H9 (cell line): ENCODE results near the gene MAP1B. TPM values are rescaled to one million over a fixed set of nuclear protein-coding genes. Genes with fewer than 3 reads are reported as not detected.

ENCODE experiments used
- DNase-seq: peaks from one replicate; pipeline ENCODE4 v3.0.0-alpha.2; 2017
- H2AFZ ChIP-seq: one replicate; pipeline ENCODE4 v1.6.1; 2013; ENCODE audit warnings: mild to moderate bottlenecking, low read length, control low read depth, moderate library complexity
- H2AK5ac ChIP-seq: 2 replicates; pipeline ENCODE4 v1.6.1; 2013; ENCODE audit warnings: low read length, control low read depth, mixed read lengths; ENCODE audit not compliant: insufficient read length
- H2BK120ac ChIP-seq: one replicate; pipeline ENCODE4 v1.6.1; 2013; ENCODE audit warnings: low read depth, mild to moderate bottlenecking, low read length, control low read depth, inconsistent platforms; ENCODE audit not compliant: poor library complexity, severe bottlenecking
- H2BK12ac ChIP-seq: 2 replicates; pipeline ENCODE4 v1.6.1; 2013; ENCODE audit warnings: low read length, control low read depth, mixed read lengths, low read depth; ENCODE audit not compliant: insufficient read length
- H2BK15ac ChIP-seq: 2 replicates; pipeline ENCODE4 v1.6.1; 2013; ENCODE audit warnings: low read depth, low read length, control low read depth
- H2BK20ac ChIP-seq: one replicate; pipeline ENCODE4 v1.6.1; 2013; ENCODE audit warnings: low read depth, mild to moderate bottlenecking, low read length, control low read depth, inconsistent platforms; ENCODE audit not compliant: poor library complexity, severe bottlenecking
- H2BK5ac ChIP-seq: 2 replicates; pipeline ENCODE4 v1.6.1; 2013; ENCODE audit warnings: low read length, control low read depth, mixed read lengths; ENCODE audit not compliant: insufficient read length
- H3K14ac ChIP-seq: 2 replicates; pipeline ENCODE4 v1.6.1; 2013; ENCODE audit warnings: low read length, control low read depth; ENCODE audit not compliant: insufficient read depth
- H3K18ac ChIP-seq: 2 replicates; pipeline ENCODE4 v1.6.1; 2013; ENCODE audit warnings: low read depth, mild to moderate bottlenecking, mixed read lengths, low read length, control low read depth; ENCODE audit not compliant: insufficient read length
- H3K23ac ChIP-seq: 2 replicates; pipeline ENCODE4 v1.6.1; 2013; ENCODE audit warnings: low read length, control low read depth, mixed read lengths, low read depth; ENCODE audit not compliant: insufficient read length
- H3K23me2 ChIP-seq: 2 replicates; pipeline ENCODE4 v1.6.1; 2013; ENCODE audit warnings: low read depth, mild to moderate bottlenecking, mixed read lengths, low read length, control low read depth; ENCODE audit not compliant: insufficient read length, poor library complexity, severe bottlenecking
- H3K27ac ChIP-seq: 2 replicates; pipeline ENCODE4 v1.5.1; 2013; ENCODE audit warnings: low read length, control low read depth, mixed read lengths, low read depth; ENCODE audit not compliant: insufficient read length
- H3K27me3 ChIP-seq: 2 replicates; pipeline ENCODE4 v1.6.1; 2013; ENCODE audit warnings: low read length, control low read depth, inconsistent platforms; ENCODE audit not compliant: insufficient read depth
- H3K4ac ChIP-seq: 2 replicates; pipeline ENCODE4 v1.6.1; 2013; ENCODE audit warnings: low read depth, mild to moderate bottlenecking, control low read depth, inconsistent platforms, low read length, moderate library complexity
- H3K4me1 ChIP-seq: 2 replicates; pipeline ENCODE4 v1.6.1; 2013; ENCODE audit warnings: low read length, control low read depth, inconsistent platforms; ENCODE audit not compliant: insufficient read depth
- H3K4me2 ChIP-seq: 2 replicates; pipeline ENCODE4 v1.6.1; 2013; ENCODE audit warnings: low read length, control low read depth, mixed read lengths; ENCODE audit not compliant: insufficient read length, insufficient read depth
- H3K56ac ChIP-seq: 2 replicates; pipeline ENCODE4 v1.6.1; 2013; ENCODE audit warnings: low read depth, mild to moderate bottlenecking, mixed read lengths, low read length, control low read depth; ENCODE audit not compliant: insufficient read length
- H3K79me1 ChIP-seq: 2 replicates; pipeline ENCODE4 v1.6.1; 2013; ENCODE audit warnings: low read depth, mild to moderate bottlenecking, moderate library complexity, low read length, control low read depth, inconsistent platforms; ENCODE audit not compliant: insufficient read depth, poor library complexity, severe bottlenecking
- H3K79me2 ChIP-seq: 2 replicates; pipeline ENCODE4 v1.6.1; 2013; ENCODE audit warnings: low read length, control low read depth, inconsistent platforms; ENCODE audit not compliant: insufficient read depth
- H3K9ac ChIP-seq: 2 replicates; pipeline ENCODE4 v1.6.1; 2013; ENCODE audit warnings: low read length, control low read depth, mixed read lengths; ENCODE audit not compliant: insufficient read length; ENCODE audit errors: extremely low read depth
- H3K9me3 ChIP-seq: one replicate; pipeline ENCODE4 v1.6.1; 2013; ENCODE audit warnings: low read depth, low read length, inconsistent platforms; ENCODE audit not compliant: control insufficient read depth
- H3T11ph ChIP-seq: one replicate; pipeline ENCODE4 v1.6.1; 2013; ENCODE audit warnings: mild to moderate bottlenecking, low read length, control low read depth, inconsistent platforms
- H4K20me1 ChIP-seq: one replicate; pipeline ENCODE4 v1.6.1; 2013; ENCODE audit not compliant: control insufficient read depth, insufficient read length, insufficient read depth
- H4K5ac ChIP-seq: 2 replicates; pipeline ENCODE4 v1.6.1; 2013; ENCODE audit warnings: low read depth, mild to moderate bottlenecking, mixed read lengths, low read length, control low read depth; ENCODE audit not compliant: insufficient read length
- H4K8ac ChIP-seq: replicated peaks from 2 replicates; pipeline ENCODE4 v1.6.1; 2013; ENCODE audit warnings: low read length, control low read depth, mixed read lengths, low read depth; ENCODE audit not compliant: insufficient read length
- H4K91ac ChIP-seq: 2 replicates; pipeline ENCODE4 v1.6.1; 2013; ENCODE audit warnings: low read depth, mild to moderate bottlenecking, moderate library complexity, mixed read lengths, low read length, control low read depth; ENCODE audit not compliant: insufficient read length
- H3K27ac Mint-ChIP-seq, 3 experiments: 2 replicates in 2 of 3; 3 replicates in 1 of 3; pipeline ENCODE4 v1.8.0; 2020 to 2021; ENCODE audit warnings: mixed read lengths in 3 of 3, mild to moderate bottlenecking in 1 of 3, moderate library complexity in 1 of 3
- H3K27me3 Mint-ChIP-seq: 2 replicates; pipeline ENCODE4 v1.8.0; 2021; ENCODE audit warnings: low read depth, mild to moderate bottlenecking, moderate library complexity, mixed read lengths
- H3K36me3 Mint-ChIP-seq, 3 experiments: 2 replicates in 2 of 3; 3 replicates in 1 of 3; pipeline ENCODE4 v1.8.0; 2020 to 2021; ENCODE audit warnings: low read depth in 3 of 3, mixed read lengths in 3 of 3; ENCODE audit not compliant: insufficient read depth in 1 of 3
- H3K4me1 Mint-ChIP-seq, 2 experiments: 2 replicates each; pipeline ENCODE4 v1.8.0; 2020; ENCODE audit warnings: mixed read lengths in 2 of 2
- H3K4me3 Mint-ChIP-seq, 2 experiments: 2 replicates in 1 of 2; 3 replicates in 1 of 2; pipeline ENCODE4 v1.8.0; 2020 to 2021; ENCODE audit warnings: mild to moderate bottlenecking in 2 of 2, mixed read lengths in 2 of 2, moderate library complexity in 1 of 2
- H3K9me3 Mint-ChIP-seq, 2 experiments: 2 replicates in 1 of 2; 3 replicates in 1 of 2; pipeline ENCODE4 v1.8.0; 2020; ENCODE audit warnings: mild to moderate bottlenecking in 2 of 2, mixed read lengths in 2 of 2, moderate library complexity in 1 of 2
- CTCF ChIP-seq: fragments of 200-600 bp; sonication (generic); conservative IDR thresholded peaks from 3 replicates; pipeline ENCODE4 v1.8.0; 2021; ENCODE audit warnings: antibody characterized with exemption, mild to moderate bottlenecking
- WGBS: extraction: QIAGEN DNeasy Blood & Tissue Kit; methylation state at CpG from one replicate; pipeline ENCODE4 v1.1.7; 2013; ENCODE audit warnings: missing lambda C conversion rate, low lambda C conversion rate, mixed read lengths; ENCODE audit not compliant: insufficient read length; ENCODE audit errors: extremely low coverage; 5-methylcytosine and 5-hydroxymethylcytosine counted together
- total RNA-seq: library from RNA; stranded (reverse); gene quantifications from 2 replicates; pipeline ENCODE4 v1.2.1, GENCODE V29; 2021

MAP1B gene
- total RNA-seq, 1 experiment from 2014 or later, result 67.5 TPM

GRCh38 chr5:72255670-72256069 is 148.4 kb downstream of the MAP1B start:
- H4K91ac ChIP-seq, result no peak overlapping the region
- Mint-ChIP-seq H3K4me1 (peaks cover 8% of the 10 kb centered on the region in 2 experiments; a peak in 2 of 4 replicates), H3K9me3 (no peaks in the 10 kb centered on the region; a peak in 1 of 5 replicates), H3K27me3 (no peaks in the 10 kb centered on the region), H3K4me3 (no peak overlapping the region), H3K27ac (no peak overlapping the region; a peak in 1 of 7 replicates), H3K36me3 (peaks cover 0 to 3% (median 2%) of the 10 kb centered on the region in 3 experiments; a peak in 3 of 7 replicates)
- no peak overlapping the region for H2BK12ac ChIP-seq
- H3K18ac ChIP-seq, result no peak overlapping the region
- no peak overlapping the region for H2BK15ac ChIP-seq
- H3K23me2 ChIP-seq, result no peaks in the 10 kb centered on the region
- DNase-seq, result no peak
- H3K4me1 ChIP-seq, result no peaks in the 10 kb centered on the region; the same call in 1 of the 2 replicates
- H3K56ac ChIP-seq, result no peak overlapping the region
- no peak overlapping the region for H4K8ac ChIP-seq
- H3K9me3 ChIP-seq, result no peaks in the 10 kb centered on the region
- no peak overlapping the region for H3K27ac ChIP-seq
- no peak overlapping the region for H3K4ac ChIP-seq
- H2AK5ac ChIP-seq, result no peak overlapping the region
- H3K9ac ChIP-seq, result no peak overlapping the region
- H3K79me1 ChIP-seq, result peaks cover 3% of the 10 kb centered on the region
- H3K14ac ChIP-seq, result no peak overlapping the region
- WGBS, result no CpG with 5 or more reads among the region's 2 CpGs
- no peak overlapping the region for H2BK5ac ChIP-seq
- H3K79me2 ChIP-seq, result no peaks in the 10 kb centered on the region
- H4K5ac ChIP-seq, result no peak overlapping the region
- H3K4me2 ChIP-seq, result no peak overlapping the region
- H2BK20ac ChIP-seq, result no peak overlapping the region
- H2AFZ ChIP-seq, result no peak overlapping the region
- H3T11ph ChIP-seq, result no peak overlapping the region
- H3K27me3 ChIP-seq, result no peaks in the 10 kb centered on the region
- H3K23ac ChIP-seq, result no peak overlapping the region
- no peaks in the 10 kb centered on the region for H4K20me1 ChIP-seq
- no peak for TF ChIP-seq CTCF
- H2BK120ac ChIP-seq, result no peak overlapping the region
